Measurements from ENCODE around the gene UFSP2. TPM values are rescaled to one million over a fixed set of nuclear protein-coding genes. Genes with fewer than 3 reads are reported as not detected.

UFSP2 gene
- total RNA-seq, 2 donors from 2014 or later, result 35.1 to 44.7 TPM

DNA sequence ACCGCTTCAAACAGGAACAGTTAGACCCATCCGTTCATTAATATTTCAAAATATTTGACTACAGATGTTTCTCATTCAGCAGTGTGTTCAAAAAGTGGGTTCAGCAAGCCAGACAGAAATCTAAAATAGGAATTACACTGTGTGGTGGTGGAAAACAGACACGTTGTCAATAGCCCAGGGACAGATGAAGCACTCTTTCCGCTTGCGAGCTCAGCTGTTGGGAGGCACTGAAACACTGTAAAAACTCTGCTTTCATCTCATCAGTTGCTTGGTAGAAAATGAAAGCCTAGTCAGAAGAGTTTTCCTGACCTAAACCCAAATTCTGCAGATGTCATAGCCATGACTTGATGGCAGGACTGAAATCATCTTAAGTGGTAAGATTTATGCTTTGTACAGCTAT is 68.6 kb downstream of the UFSP2 start:
- DNase-seq (ENCODE audit: low spot score) (no peak), ATAC-seq (ENCODE audit: insufficient number of reproducible peaks, low FRiP score, low read depth) (no peak)
- TF ChIP-seq CTCF (IDR thresholded peaks at IDR 0.05), result no peak
- Histone ChIP-seq H3K4me3 (no peak overlapping the region), H3K27me3 (replicated peaks; ENCODE audit: insufficient read depth) (no peaks in the 10 kb centered on the region), H3K9me3 (no peaks in the 10 kb centered on the region), H3K36me3 (peaks cover 7% of the 10 kb centered on the region), H3K4me1 (ENCODE audit: control insufficient read depth in 1 of 2, low read depth in 2 of 2) (peaks cover 28 to 49% of the 10 kb centered on the region in 2 donors), H3K27ac (peak overlapping the region; percentile 90 to 93)

- H3K9me3 ChIP-seq, result no peaks in the 10 kb centered on the region
- peaks cover 16% of the 10 kb centered on the region for H3K36me3 ChIP-seq
- no peak for ATAC-seq (ENCODE audit: insufficient number of reproducible peaks, low FRiP score, low read depth)
- DNase-seq (ENCODE audit: low spot score), result no peak
- H3K4me1 ChIP-seq (ENCODE audit: control insufficient read depth in 1 of 2, low read depth in 2 of 2), result peaks cover 0 to 11% of the 10 kb centered on the region in 2 donors
- no peak overlapping the region for H3K27ac ChIP-seq
- no peak for TF ChIP-seq CTCF (IDR thresholded peaks at IDR 0.05)
- H3K27me3 ChIP-seq (replicated peaks; ENCODE audit: insufficient read depth), result no peaks in the 10 kb centered on the region
- H3K4me3 ChIP-seq, result no peak overlapping the region
Measured at GRCh38 chr4:185352741-185353140, 73.0 kb downstream of the UFSP2 start.

GRCh38 chr4:185352202-185352601 is 73.6 kb downstream of the UFSP2 start:
- TF ChIP-seq CTCF (IDR thresholded peaks at IDR 0.05), result no peak
- no peak overlapping the region for H3K27ac ChIP-seq
- H3K9me3 ChIP-seq, result no peaks in the 10 kb centered on the region
- DNase-seq (ENCODE audit: low spot score), result no peak
- ATAC-seq (ENCODE audit: insufficient number of reproducible peaks, low FRiP score, low read depth), result no peak
- peaks cover 16% of the 10 kb centered on the region for H3K36me3 ChIP-seq
- H3K27me3 ChIP-seq (replicated peaks; ENCODE audit: insufficient read depth), result no peaks in the 10 kb centered on the region
- H3K4me1 ChIP-seq (ENCODE audit: control insufficient read depth in 1 of 2, low read depth in 2 of 2), result peaks cover 0 to 5% of the 10 kb centered on the region in 2 donors
- no peak overlapping the region for H3K4me3 ChIP-seq

GRCh38 chr4:185351691-185352090 is 74.1 kb downstream of the UFSP2 start:
- TF ChIP-seq CTCF (IDR thresholded peaks at IDR 0.05), result no peak
- Histone ChIP-seq H3K4me1 (ENCODE audit: control insufficient read depth in 1 of 2, low read depth in 2 of 2) (peaks cover 0 to 5% of the 10 kb centered on the region in 2 donors), H3K27me3 (replicated peaks; ENCODE audit: insufficient read depth) (no peaks in the 10 kb centered on the region), H3K36me3 (peaks cover 16% of the 10 kb centered on the region), H3K9me3 (no peaks in the 10 kb centered on the region), H3K4me3 (no peak overlapping the region), H3K27ac (no peak overlapping the region)
- ATAC-seq (ENCODE audit: insufficient number of reproducible peaks, low FRiP score, low read depth) (no peak), DNase-seq (ENCODE audit: low spot score) (no peak)

Other genes starting within 250 kb of the UFSP2 start
- gene CFAP97, start 222.0 kb downstream of the UFSP2 start, total RNA-seq, result 10 to 100 TPM; 40.8 to 62.2 TPM
- gene SNX25, start 216.4 kb downstream of the UFSP2 start, total RNA-seq, result 10 to 100 TPM; 31.3 to 38.0 TPM
- gene LRP2BP, start 30.0 kb downstream of the UFSP2 start, total RNA-seq, result 1 to 10 TPM; 4.4 to 7.6 TPM
- gene ANKRD37, start 29.1 kb downstream of the UFSP2 start, total RNA-seq, result 10 to 100 TPM; 15.7 to 24.2 TPM
- gene CCDC110, start 45.8 kb upstream of the UFSP2 start, total RNA-seq, result 1 to 10 TPM in 1 of 2 donors, under 1 TPM in 1; 0.35 to 6.2 TPM
- 1,000 to 10,000 TPM in 1 of 2 donors, 100 to 1,000 TPM in 1; 835 to 1,176 TPM for gene PDLIM3, start 109.5 kb upstream of the UFSP2 start, total RNA-seq

Data from thoracic aorta (tissue), 2 donors.